Neural progenitor cell (in vitro differentiated cells): ENCODE data around the gene IL31.

Experiments
- CTCF ChIP-seq: fragments of 200-600 bp; sonication (generic); IDR thresholded peaks from 2 replicates; pipeline ENCODE4 v1.5.1; 2017; ENCODE audit warnings: antibody characterized with exemption, mild to moderate bottlenecking
- EZH2phosphoT487 ChIP-seq: fragments of 200-600 bp; sonication (generic); IDR thresholded peaks from 2 replicates; pipeline ENCODE4 v1.6.1; 2017; ENCODE audit warnings: antibody characterized with exemption

GRCh38 chr12:122161682-122162081 lies 12.3 kb downstream of the IL31 start:
- TF ChIP-seq CTCF (no peak), EZH2phosphoT487 (no peak)
